Stimulated activated CD4-positive, alpha-beta T cell treated with anti-CD3 and anti-CD28 coated beads, Interleukin-2, amount 100 ng/mL, for 4 hours (primary cell): Measurements from ENCODE around the gene SAMD14.
"Not testable (repeated sequence)": the region's sequence is repeated elsewhere in the genome, so short reads cannot be mapped to it uniquely, and the experiment has no call there.

Experiments
- DNase-seq: peaks from one replicate; pipeline ENCODE4 v3.0.0-alpha.2; 2020; ENCODE audit warnings: low read depth

Gene SAMD14

DNA sequence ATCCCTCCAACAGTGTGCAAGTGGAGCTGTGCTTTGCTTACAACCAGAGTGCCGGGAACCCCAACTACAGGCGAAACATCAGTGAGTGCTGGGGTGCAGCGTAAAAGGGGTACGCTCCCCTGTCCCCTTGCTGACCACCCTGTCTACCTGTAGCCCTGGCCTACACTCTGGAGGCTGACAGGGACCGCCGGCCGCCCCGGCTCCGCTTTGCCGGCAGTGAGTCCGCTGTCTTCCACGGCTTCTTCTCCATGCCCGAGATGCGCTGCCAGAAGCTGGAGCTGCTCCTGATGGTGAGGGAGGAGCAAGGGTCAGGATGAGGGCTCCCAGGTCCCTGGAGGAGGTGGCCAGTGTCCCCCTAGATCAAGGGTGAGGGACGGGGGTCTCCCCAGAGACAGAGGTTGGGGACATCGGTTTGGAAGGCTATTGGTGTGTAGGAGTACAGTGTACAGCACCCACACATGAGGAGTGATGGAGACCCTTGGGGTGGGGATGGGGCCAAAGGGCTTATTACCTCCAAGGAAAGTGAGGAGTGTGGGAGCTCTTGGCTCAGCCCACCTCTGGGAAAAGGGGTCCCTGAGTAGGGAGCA is 54.4 kb downstream of the SAMD14 start:
- no peak for DNase-seq

DNA sequence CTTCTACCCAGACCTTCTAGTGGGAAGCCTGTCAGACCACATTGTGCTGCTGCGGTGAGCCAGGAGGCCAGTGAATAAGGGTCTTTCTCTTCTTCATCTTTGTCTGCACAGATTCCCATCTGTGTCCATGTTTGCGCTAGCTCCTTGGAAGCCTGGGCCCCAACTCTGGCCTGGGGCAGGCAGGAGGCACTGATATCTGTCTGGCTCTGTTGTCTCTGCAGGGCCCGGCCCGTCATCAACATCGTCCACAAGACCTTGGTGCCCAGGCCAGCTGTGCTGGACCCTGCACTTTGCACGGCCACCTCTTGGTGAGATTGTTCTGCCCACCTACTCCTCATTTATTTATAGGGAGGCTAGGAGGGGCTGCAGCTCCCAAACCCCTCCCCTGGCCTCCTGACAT is 55.7 kb downstream of the SAMD14 start:
- no peak for DNase-seq

DNA sequence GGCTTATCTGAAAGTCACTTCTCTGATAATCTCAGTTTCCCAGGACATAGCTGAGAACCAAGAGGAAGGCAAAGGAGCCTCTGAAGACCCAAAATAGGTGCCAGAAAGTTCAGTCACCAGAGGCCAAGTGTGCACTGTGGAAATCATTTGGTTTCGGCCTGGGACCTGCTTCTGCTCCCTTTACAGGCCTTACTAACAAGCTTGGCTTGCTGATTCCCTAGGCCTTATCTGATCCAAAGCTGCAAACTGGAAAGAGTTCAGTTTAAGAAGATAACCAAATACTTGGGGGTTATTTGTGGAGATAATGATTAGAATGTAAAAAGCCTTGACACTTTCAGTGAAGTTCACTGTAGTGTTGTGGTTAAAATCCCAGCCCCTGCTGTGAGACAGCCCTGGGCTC is 57.0 kb downstream of the SAMD14 start:
- no peak for DNase-seq

DNA sequence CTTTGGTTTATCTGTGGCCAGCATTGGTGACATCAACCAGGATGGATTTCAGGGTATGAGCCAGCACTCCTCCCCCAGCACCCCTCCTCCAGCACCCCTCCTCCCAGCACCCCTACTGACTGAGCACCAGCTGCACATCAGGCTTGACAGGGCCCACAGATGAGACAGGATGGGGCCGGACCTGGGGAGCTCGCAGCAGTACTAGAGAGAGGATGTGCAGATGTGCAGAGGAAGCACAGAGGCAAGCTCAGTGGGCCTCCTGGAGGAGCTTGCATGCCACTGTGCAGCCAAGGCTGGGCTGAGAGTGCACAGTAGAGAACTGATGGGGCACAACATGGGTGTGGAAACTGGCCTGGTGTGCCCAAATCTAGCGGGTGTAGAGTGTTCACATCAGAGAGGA is 57.8 kb downstream of the SAMD14 start:
- DNase-seq, result no peak

DNA sequence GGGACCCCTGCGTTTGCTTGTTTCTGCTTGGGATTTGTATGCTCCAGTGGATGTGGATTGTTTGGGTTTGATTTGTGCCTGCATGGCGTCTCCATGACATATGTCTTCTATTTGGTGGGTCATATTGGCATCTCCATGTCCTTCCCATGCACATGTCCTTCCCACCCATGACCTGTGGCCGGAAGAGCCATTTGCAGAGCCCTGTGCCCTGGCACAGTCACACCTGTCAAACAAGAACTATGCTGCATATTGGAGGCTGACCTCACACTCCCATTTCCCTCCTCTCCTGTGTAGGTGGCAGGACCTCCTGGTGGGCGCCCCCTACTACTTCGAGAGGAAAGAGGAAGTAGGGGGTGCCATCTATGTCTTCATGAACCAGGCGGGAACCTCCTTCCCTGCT is 58.3 kb downstream of the SAMD14 start:
- DNase-seq, result no peak

DNA sequence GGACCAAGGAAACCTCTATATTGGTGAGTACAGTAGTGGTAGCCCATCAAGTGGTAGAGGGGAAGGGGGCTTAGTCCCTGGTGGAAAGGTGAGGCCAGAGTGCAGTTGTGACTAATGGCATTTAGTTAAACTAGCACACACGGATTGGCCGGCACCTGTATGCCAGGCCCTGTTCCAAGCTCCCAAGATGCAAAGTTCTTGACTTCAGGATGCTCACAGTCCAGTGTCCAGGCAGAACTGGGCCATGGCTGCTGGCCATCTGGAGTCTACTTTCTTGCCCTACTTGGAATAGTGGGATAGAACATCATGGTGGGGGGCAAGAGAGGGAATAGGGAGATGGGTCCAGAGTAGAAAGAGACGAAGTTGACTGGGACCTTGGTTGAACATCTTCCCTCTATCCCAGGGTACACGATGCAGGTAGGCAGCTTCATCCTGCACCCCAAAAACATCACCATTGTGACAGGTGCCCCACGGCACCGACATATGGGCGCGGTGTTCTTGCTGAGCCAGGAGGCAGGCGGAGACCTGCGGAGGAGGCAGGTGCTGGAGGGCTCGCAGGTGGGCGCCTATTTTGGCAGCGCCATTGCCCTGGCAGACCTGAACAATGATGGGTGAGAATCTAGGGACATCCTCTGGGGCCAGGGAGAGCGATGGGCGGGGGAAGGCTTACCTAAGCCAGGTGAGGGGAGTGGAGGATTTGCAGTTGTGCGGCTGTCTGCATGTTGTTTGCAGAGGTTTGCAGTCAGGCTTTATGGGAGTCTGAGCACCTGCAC is 58.9 kb downstream of the SAMD14 start:
- DNase-seq, result no peak

DNA sequence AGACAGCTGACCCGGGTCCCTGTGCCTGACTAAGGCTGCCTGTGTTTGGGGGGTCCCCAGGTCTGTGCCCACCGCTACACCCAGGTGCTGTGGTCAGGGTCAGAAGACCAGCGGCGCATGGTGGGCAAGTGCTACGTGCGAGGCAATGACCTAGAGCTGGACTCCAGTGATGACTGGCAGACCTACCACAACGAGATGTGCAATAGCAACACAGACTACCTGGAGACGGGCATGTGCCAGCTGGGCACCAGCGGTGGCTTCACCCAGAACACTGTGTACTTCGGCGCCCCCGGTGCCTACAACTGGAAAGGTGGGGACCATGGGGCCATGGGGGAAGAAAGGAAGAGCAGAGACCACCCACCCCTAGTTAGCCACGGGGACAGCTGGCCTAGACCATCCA is 62.0 kb downstream of the SAMD14 start:
- no peak for DNase-seq

DNA sequence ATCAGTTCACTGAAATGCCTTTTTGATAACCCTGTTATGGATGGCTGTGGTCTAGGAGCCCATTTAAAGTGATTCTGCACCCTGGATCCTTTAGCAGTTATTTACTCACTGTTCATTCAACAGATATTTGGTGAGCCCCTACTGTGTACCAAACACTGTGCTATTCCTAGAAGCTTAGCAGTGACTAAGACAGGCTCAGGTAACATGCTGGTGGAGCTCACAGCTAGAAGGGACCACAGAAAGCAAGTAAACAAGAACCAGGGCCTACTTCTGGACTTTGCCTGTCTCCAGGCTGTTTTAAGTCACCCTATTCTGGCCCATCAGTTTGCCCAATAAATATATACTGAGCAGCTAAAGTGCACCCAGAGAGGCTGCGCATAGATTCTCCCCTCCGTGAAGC is 63.0 kb downstream of the SAMD14 start:
- DNase-seq, result no peak

DNA sequence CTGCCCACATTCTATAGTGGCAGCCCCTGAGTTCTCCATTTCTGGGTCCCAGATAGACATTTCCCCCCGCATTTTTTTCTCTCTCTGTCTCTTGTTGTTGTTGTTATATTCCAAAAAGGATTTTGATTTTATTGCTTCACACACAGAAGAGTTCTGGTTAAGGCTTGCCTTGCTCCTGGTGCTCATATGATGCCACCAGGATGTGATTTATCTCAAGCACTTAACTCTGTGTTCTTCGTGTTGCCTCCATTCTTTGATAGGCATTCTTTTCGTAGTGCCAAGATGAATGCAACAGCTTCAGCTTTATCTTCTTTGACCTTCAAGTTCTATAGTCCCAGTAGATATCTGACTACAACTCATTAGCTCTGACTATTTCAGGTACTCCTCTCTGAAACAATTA is 64.9 kb downstream of the SAMD14 start:
- DNase-seq, result no peak

DNA sequence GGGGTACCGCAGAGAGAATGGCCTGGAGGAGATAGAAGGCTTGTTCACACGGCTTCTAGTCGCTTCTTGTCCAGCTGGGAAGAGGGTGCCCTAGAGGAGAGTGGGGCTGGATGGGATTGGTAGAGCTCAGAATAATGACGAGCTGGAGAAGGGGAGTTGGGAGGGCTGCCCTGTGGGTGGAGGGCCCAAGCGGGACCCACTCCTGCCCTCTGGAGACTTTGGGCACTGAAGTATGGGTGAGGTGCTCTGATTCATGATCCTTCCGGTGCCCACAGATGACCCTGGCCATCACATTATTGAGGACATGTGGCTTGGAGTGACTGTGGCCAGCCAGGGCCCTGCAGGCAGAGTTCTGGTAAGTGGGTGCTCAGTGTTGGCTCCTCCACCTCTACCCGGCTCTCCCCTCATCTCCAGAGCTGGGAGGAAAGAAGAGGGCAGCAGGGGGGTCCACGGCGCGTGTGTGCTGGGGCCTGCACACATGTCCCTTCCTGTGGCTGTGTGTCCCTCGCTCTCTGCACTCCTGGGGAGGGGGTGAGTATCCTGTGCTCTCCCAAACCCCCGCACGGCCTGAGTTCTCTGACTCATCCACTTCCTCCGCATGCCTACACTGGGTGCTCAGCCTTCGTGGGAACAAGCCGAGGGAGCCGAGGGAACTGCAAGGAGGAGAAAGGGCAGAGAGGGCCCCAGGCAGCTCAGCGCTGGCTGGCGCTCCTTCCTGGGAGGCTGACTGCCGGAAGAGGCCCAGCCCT is 65.5 kb downstream of the SAMD14 start:
- no peak for DNase-seq

DNA sequence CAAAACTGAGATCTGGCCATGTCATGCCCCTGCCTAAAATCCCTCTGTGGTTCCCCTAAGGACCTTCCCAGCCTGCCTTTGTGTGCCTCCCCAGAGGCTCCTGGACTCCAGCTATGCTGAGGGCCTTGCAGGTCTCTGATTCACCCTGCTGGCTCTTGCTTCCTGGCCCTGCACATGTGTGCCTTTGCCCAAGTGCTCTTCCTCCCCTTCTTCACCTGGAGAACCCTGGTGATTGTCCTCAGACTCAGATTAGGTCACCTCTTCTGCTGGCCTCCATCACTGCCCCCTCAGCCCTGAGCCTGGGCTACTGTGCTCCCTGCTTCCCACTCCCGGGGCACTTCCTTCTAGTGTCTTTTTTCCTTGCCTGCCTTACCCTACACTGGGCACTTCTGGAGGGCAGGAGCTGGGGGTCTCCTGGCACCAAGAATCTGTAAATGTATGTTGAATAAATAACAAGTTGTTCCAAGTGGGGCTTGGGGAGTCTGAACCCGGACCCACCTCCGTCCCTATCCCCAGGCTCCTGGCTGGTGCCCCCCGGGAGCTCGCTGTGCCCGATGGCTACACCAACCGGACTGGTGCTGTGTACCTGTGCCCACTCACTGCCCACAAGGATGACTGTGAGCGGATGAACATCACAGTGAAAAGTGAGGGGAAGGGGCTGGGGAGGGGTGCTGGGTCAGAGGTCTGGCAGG is 66.3 kb downstream of the SAMD14 start:
- no peak for DNase-seq

DNA sequence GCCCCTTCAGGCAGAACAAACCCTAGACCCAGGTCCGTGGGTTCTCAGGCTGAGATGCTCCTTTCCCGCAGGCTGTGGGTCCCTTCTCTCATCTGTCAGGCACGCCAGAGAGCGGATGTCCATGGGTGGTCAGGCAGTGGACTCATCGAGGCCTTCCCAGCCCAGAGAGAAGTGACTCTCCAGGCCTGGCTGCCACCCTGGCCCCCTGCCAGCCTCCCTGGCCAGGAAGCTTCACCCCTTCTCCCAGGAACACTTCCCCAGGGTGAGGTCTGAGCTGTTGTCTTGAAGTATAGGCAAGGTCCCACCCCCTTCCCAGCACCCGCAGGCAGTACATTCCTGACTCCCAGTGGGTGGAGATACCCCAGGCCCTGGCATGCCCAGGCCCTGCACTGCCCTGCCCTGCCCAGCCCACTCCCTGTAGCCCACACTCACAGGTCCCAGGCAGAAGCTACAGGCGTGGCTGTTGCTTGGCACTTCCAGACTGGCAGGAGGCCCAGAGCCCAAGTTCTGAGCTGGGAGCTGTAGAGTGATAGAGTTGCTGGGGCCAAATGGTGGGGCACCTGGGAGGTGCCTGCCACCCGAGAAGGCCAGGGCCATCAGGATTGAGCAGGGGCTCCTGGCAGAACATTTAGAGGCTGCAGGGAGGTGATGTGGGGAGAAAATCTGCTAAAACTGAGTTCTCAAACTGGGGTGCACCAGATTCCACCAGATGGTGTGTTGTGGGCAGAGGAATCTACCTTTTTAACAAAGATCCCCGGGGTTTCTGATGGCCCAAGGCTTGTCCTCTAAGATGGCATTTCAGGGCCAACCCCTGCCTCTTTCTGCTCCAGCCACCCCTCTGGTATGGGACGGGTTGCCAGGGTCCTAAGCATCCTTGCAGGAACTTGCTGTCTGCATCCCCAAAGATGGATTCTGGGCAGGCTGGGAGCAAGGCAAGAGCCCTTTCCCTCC is 67.4 kb downstream of the SAMD14 start:
- DNase-seq, result no peak

DNA sequence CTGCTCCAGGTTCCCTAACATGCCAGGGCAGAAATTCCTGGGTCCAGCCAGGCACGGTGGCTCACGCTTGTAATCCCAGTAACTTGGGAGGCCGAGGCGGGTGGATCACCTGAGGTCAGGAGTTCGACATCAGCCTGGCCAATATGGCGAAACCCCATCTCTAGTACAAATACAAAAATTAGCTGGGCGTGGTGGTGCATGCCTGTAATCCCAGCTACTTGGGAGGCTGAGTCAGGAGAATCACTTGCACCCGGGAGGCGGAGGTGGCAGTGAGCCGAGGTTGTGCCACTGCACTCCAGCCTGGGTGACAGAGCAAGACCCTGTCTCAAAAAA is 68.3 kb downstream of the SAMD14 start:
- not testable (repeated sequence) for DNase-seq

DNA sequence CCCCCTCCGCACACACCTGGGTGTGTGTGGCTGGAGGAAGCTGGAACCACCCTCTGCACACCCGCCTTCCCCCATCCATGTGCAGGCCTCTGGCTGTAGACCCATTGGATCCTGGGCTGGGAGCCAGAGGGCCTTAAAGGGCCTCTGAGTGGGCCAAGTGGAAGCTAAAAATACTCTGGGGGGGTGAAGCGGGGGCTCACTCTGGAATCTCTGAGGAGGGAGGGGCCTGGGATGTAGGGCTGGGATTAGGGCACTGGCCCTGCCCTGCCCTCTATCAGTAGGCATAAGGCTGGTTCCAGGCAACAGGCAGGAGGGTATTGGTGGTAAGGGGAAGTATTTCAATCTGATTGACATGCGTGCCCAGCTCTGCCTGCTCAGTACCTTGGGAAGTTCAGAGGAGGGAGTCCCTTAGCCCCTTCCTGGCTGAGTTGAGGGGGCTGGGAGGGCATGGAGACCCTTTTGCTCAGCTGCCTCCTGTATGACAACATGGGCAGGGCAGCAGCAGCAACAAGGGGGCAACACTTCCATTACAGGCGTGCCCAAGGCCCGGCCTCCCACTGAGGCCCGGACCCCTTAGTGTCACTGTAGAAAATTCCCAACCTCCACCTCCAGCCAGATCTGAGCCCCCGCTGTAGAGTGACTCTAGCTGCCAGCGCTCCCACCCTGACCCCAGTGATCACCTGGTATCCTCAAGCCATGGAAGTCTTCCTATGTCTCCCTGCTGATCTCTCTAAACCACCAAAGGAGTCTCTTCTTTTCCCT is 68.8 kb downstream of the SAMD14 start:
- DNase-seq, result no peak
